ENCODE measurements around the gene GTPBP1.

The GTPBP1 gene

GRCh38 chr22:38705235-38706100, at the start of gene GTPBP1:
Gene GTPBP1, plus strand, starts transcription at chr22:38705944. Its CDS starts 12 bp downstream, at chr22:38705956.
- DNase-seq: peak; percentile 98 to 100 (median 100)

GRCh38 chr22:38656256-38657044, 49.3 kb upstream of the GTPBP1 start, which contains the start of the genes CBY1 and FAM227A:
Gene CBY1, plus strand, starts transcription at chr22:38656638. Its CDS starts 11,417 bp downstream, at chr22:38668055.
Gene FAM227A, minus strand, starts transcription at chr22:38656392. Its CDS starts 6,224 bp downstream, at chr22:38650168.
- DNase-seq: peak; percentile 87 to 93 (median 93)

- DNase-seq: peak in 1 of 3 donors; percentile 18
Measured at GRCh38 chr22:38657045-38657909, 48.5 kb upstream of the GTPBP1 start.

- DNase-seq: no peak
Measured at GRCh38 chr22:38674888-38675287, 30.9 kb upstream of the GTPBP1 start.

GRCh38 chr22:38675833-38676232, 29.9 kb upstream of the GTPBP1 start:
- DNase-seq: no peak

GRCh38 chr22:38681582-38682335, 24.0 kb upstream of the GTPBP1 start, which contains the start of gene TOMM22:
Gene TOMM22, plus strand, starts transcription at chr22:38681957. Its CDS starts 22 bp downstream, at chr22:38681979.
- DNase-seq: peak; percentile 92 to 96 (median 95)

GRCh38 chr22:38684895-38685294, 20.8 kb upstream of the GTPBP1 start:
- no peak for DNase-seq

- no peak for DNase-seq
Measured at GRCh38 chr22:38685761-38686160, 20.0 kb upstream of the GTPBP1 start.

GRCh38 chr22:38689651-38690050, 16.1 kb upstream of the GTPBP1 start:
- DNase-seq: no peak

GRCh38 chr22:38694049-38694448, 11.7 kb upstream of the GTPBP1 start:
- no peak for DNase-seq

- DNase-seq: peak; percentile 47 to 72 (median 58)
Measured at GRCh38 chr22:38694940-38695339, 10.8 kb upstream of the GTPBP1 start.

GRCh38 chr22:38696606-38697424, 8.9 kb upstream of the GTPBP1 start:
- peak; percentile 64 to 82 (median 81) for DNase-seq

GRCh38 chr22:38697425-38698089, 8.2 kb upstream of the GTPBP1 start:
- DNase-seq: no peak

- no peak for DNase-seq
Measured at GRCh38 chr22:38698407-38699094, 7.2 kb upstream of the GTPBP1 start.

- DNase-seq: no peak
Measured at GRCh38 chr22:38699143-38699542, 6.6 kb upstream of the GTPBP1 start.

- DNase-seq: no peak
Measured at GRCh38 chr22:38699784-38700183, 6.0 kb upstream of the GTPBP1 start.

- DNase-seq: peak; percentile 88 to 94 (median 88)
Measured at GRCh38 chr22:38700270-38700788, 5.4 kb upstream of the GTPBP1 start.

- peak; percentile 97 to 99 (median 99) for DNase-seq
Measured at GRCh38 chr22:38700789-38701628, 4.7 kb upstream of the GTPBP1 start, which contains the start of gene JOSD1. Gene JOSD1, minus strand, starts transcription at chr22:38700943. Its CDS starts 956 bp downstream, at chr22:38699987.
